NCI-H345 (cell line): ENCODE data around the gene CA9.

Experiments
- DNase-seq: peaks from one replicate; lab custom pipeline; 2025; lab: John Stamatoyannopoulos, UW

Gene CA9

GRCh38 chr9:35717132-35717870 lies 43.6 kb downstream of the CA9 start:
- no peak for DNase-seq

- no peak for DNase-seq
Observed at GRCh38 chr9:35718721-35719511, 45.2 kb downstream of the CA9 start.

- no peak for DNase-seq
Observed at GRCh38 chr9:35719546-35719945, 45.8 kb downstream of the CA9 start.

DNA sequence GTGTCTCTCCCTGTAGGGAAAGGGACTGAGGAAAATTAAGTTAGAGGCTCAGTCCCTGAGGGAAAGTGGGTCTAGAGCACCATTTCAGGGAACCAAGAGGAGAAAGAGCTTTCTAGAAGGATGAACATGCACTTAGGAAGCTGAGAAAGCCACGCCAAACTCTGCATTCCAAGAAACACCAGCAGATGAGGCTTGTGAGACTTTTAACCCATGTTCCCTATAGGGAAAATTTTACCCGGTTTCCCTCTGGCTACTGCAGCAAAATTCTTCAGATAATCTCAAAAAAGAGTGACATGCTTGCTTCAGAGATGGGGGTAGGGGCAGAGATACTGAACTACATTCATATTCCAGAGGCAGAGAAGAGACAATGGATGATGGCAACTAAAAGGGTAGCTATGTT lies 49.7 kb downstream of the CA9 start:
- DNase-seq = no peak

DNA sequence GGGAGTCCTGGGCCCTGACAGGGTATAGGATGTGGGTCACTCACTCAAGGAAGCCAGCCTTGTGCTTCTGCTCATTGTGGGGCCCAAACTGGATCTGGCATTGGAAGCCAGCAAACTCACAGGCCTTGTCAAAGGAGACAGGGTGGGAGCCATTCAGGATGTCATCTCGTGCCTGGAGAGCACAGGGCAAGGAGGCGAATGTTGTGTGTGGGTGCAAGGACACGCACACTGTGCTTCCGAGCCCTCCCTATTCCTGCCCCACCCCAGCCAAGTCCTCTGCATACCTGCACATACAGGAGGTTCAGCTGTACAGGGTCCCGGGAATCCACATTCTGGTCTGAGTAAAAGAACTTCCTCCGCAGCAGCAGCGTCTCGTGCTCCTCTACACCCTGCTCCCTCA lies 50.2 kb downstream of the CA9 start:
- DNase-seq = no peak

DNA sequence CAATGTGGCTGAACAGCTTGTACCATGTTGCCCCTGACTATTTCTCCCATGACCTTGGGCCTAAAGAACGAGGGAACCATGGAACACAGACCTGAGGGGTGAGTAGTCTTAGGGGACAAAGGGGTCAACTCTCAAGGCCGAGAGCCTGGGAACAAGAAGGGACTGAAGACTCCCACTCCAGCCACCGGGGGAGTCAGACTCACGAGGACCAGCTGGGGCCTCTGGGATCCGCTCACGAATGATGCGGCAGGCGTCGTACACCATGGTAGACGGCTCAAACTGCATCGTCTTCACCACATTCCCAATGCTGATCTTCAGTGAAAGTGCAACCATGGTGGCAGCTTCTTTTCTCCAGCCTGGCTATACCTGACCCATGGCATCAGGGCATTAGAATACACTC lies 51.6 kb downstream of the CA9 start:
- no peak for DNase-seq

- DNase-seq = no peak
Observed at GRCh38 chr9:35726931-35727330, 53.2 kb downstream of the CA9 start.

DNA sequence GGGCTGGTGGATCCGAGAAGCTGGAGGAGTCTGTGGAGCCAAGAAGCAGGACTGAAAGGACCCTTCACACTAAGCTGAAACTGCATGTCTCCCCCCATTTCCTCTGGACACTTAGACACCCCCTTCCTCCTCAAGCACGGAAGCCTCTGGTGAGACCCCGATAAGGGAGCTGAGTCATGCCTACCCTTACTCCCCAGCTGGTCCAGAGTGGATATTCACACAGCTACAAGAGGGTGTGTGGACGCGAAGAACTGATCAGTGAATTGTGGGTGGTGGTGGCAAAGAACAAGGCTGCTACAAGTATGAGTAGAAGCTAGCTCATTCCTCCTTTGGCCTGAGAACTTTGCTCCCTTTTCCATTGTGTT lies 53.9 kb downstream of the CA9 start:
- no peak for DNase-seq

DNA sequence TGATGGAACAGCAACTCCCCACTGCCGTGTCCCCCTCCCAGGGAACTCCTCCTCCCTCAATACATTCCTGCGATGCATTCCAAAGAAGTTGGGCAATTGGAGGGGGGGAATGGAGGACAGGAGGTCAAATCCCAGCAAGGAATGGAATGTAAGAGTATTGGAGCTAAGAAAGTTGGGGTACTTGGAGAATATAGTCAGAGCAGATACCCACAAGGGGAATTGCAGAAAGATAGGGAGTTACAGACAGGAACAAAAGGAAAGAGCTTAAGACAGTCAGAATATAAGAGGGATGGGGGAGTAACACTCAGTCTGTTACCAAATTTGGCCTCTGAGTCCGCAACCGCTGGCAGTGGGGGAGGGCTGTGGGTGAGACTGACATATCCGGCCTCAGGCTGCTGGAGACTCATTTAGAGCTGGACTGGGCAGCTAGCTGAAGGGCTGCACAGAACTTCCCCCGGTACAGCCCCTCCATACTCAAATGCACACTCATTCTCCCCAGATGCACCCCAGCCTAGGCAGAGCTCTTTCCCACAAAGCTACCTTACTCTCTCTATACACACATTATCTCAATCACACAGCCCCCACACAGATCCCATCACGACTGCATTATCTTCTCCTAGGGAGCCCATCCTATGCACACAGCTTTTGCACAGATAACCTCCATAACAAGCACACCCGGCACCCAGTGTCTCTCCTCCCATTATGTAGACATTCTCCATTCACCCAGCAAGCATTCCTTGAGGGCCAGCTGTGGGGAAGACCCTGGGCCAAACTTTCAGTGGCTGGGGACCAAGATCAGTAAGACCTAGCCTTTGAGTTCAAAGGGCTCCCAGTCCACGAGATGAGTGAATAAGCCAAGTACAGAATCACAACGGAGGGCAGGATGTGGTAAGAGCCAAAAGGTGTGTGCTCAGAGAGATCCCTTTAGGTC lies 54.6 kb downstream of the CA9 start:
- DNase-seq = no peak

DNA sequence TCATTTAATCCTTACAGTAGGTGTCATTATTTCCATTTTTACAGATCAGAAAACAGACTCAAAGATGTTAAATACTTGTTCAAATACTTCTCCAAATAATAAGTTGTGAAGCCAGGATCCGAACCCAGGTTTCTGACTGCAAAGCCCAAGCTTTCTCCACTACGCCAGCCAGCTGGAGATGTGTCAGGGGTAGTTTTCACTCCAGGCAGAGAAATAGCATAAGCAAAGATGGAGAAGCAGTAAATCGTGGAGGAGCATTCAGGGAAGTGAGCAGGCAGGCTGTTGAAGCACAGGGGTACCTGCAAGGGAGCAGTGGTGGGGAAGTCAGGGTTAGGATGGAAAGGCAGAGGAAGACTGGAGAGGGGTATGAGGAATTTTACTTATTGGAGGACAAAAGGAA lies 55.4 kb downstream of the CA9 start:
- no peak for DNase-seq

- DNase-seq = peak; percentile 11
Observed at GRCh38 chr9:35729700-35730485, 56.2 kb downstream of the CA9 start.

GRCh38 chr9:35730486-35730854 lies 56.7 kb downstream of the CA9 start:
- no peak for DNase-seq
